Hepatocyte (in vitro differentiated cells): ENCODE measurements around the gene PRMT7. TPM values are rescaled to one million over a fixed set of nuclear protein-coding genes. Genes with fewer than 3 reads are reported as not detected.

Experiments
- DNase-seq: peaks from one replicate; pipeline ENCODE4 v3.0.0-alpha.2; 2016; ENCODE audit warnings: low spot score
- H2AFZ ChIP-seq: fragments of 200-600 bp; sonication (generic); 2 replicates; pipeline ENCODE4 v1.6.0; 2016; ENCODE audit warnings: antibody characterized with exemption, mild to moderate bottlenecking
- H3K27ac ChIP-seq: fragments of 200-600 bp; sonication (generic); 2 replicates; pipeline ENCODE4 v1.5.1; 2016; ENCODE audit warnings: mild to moderate bottlenecking
- H3K27me3 ChIP-seq: fragments of 200-600 bp; sonication (generic); 2 replicates; pipeline ENCODE4 v1.6.1; 2016
- H3K36me3 ChIP-seq: fragments of 200-600 bp; sonication (generic); replicated peaks from 2 replicates; pipeline ENCODE4 v1.5.1; 2016; ENCODE audit warnings: low read depth; ENCODE audit not compliant: insufficient read depth
- H3K4me1 ChIP-seq: fragments of 200-600 bp; sonication (generic); 2 replicates; pipeline ENCODE4 v1.5.1; 2016; ENCODE audit warnings: mild to moderate bottlenecking, moderate library complexity; ENCODE audit not compliant: insufficient read depth
- H3K4me2 ChIP-seq: fragments of 200-600 bp; sonication (generic); 2 replicates; pipeline ENCODE4 v1.6.0; 2016
- H3K4me3 ChIP-seq: fragments of 200-600 bp; sonication (generic); 2 replicates; pipeline ENCODE4 v1.5.1; 2016; ENCODE audit warnings: mild to moderate bottlenecking
- H3K79me2 ChIP-seq: fragments of 200-600 bp; sonication (generic); 2 replicates; pipeline ENCODE4 v1.6.0; 2017; ENCODE audit warnings: mild to moderate bottlenecking
- H3K9me2 ChIP-seq: fragments of 200-600 bp; sonication (generic); replicated peaks from 2 replicates; pipeline ENCODE4 v1.6.0; 2017; ENCODE audit warnings: mild to moderate bottlenecking; ENCODE audit not compliant: insufficient read depth
- H3K9me3 ChIP-seq: fragments of 200-600 bp; sonication (generic); 2 replicates; pipeline ENCODE4 v1.5.1; 2016; ENCODE audit warnings: low read depth, mild to moderate bottlenecking
- H4K20me1 ChIP-seq: fragments of 200-600 bp; sonication (generic); 2 replicates; pipeline ENCODE4 v1.6.0; 2016; ENCODE audit warnings: mild to moderate bottlenecking; ENCODE audit not compliant: insufficient read depth, poor library complexity, severe bottlenecking
- CTCF ChIP-seq: fragments of 200-600 bp; sonication (generic); IDR thresholded peaks from 2 replicates; pipeline ENCODE4 v1.5.1; 2016; ENCODE audit warnings: antibody characterized with exemption, mild to moderate bottlenecking; ENCODE audit not compliant: poor library complexity
- EZH2 ChIP-seq: fragments of 200-600 bp; sonication (generic); IDR thresholded peaks from 2 replicates; pipeline ENCODE4 v1.6.1; 2016; ENCODE audit warnings: antibody characterized with exemption, mild to moderate bottlenecking, borderline replicate concordance
- EZH2phosphoT487 ChIP-seq: fragments of 200-600 bp; sonication (generic); IDR thresholded peaks from one replicate; pipeline ENCODE4 v1.6.1; 2018; ENCODE audit warnings: antibody characterized with exemption, mild to moderate bottlenecking, low read depth, moderate library complexity; ENCODE audit not compliant: unreplicated experiment, severe bottlenecking
- WGBS: methylation state at CpG from one replicate; pipeline ENCODE4 v1.1.6; 2016; ENCODE audit warnings: low lambda C conversion rate; ENCODE audit errors: missing lambda C conversion rate; 5-methylcytosine and 5-hydroxymethylcytosine counted together
- polyA plus RNA-seq: library from polyadenylated mRNA; unstranded; fragments of >200 nt; fragmentation: Nextera tagmentation; extraction: Ambion mirVana; gene quantifications from 2 replicates; pipeline ENCODE4 v1.2.1, GENCODE V29; 2016
- total RNA-seq: library from RNA; depleted of rRNA; stranded (reverse); fragments of >200 nt; gene quantifications from 2 replicates; pipeline ENCODE4 v1.2.3, GENCODE V29; 2014

Gene PRMT7
- total and polyA plus RNA-seq, 2 experiments from 2014 or later: 41.1 to 43.6 TPM

GRCh38 chr16:68284847-68285246 is 26.0 kb upstream of the PRMT7 start:
- H3K4me2 ChIP-seq: no peak overlapping the region
- no peak for TF ChIP-seq EZH2phosphoT487
- TF ChIP-seq EZH2: no peak
- no peak for TF ChIP-seq CTCF
- H3K4me1 ChIP-seq: no peaks in the 10 kb centered on the region
- H4K20me1 ChIP-seq: no peaks in the 10 kb centered on the region
- no peaks in the 10 kb centered on the region for H3K36me3 ChIP-seq
- 76% methylated on average over 5 of the region's 5 CpGs for WGBS
- H3K9me2 ChIP-seq: no peaks in the 10 kb centered on the region
- no peaks in the 10 kb centered on the region for H3K27me3 ChIP-seq
- H2AFZ ChIP-seq: no peak overlapping the region
- DNase-seq: no peak
- no peaks in the 10 kb centered on the region for H3K9me3 ChIP-seq
- peaks cover 13% of the 10 kb centered on the region for H3K79me2 ChIP-seq
- H3K27ac ChIP-seq: no peak overlapping the region
- H3K4me3 ChIP-seq: no peak overlapping the region

- Histone ChIP-seq H3K36me3 (no peaks in the 10 kb centered on the region), H3K27ac (no peak overlapping the region), H3K4me1 (no peaks in the 10 kb centered on the region), H2AFZ (no peak overlapping the region), H3K9me3 (no peaks in the 10 kb centered on the region), H3K4me3 (no peak overlapping the region), H4K20me1 (no peaks in the 10 kb centered on the region), H3K9me2 (no peaks in the 10 kb centered on the region), H3K4me2 (no peak overlapping the region), H3K27me3 (no peaks in the 10 kb centered on the region), H3K79me2 (peaks cover 10% of the 10 kb centered on the region)
- DNase-seq: no peak
- no peak for TF ChIP-seq EZH2
- no peak for TF ChIP-seq CTCF
- TF ChIP-seq EZH2phosphoT487: no peak
- WGBS: 100% methylated on average over 3 of the region's 3 CpGs
These were observed 25.1 kb upstream of the PRMT7 start for GRCh38 chr16:68285683-68286082.

GRCh38 chr16:68286153-68287074 is 24.4 kb upstream of the PRMT7 start:
- Histone ChIP-seq H4K20me1 (no peaks in the 10 kb centered on the region), H3K79me2 (peaks cover 10% of the 10 kb centered on the region), H3K36me3 (no peaks in the 10 kb centered on the region), H2AFZ (no peak overlapping the region), H3K27ac (no peak overlapping the region), H3K9me3 (no peaks in the 10 kb centered on the region), H3K4me1 (no peaks in the 10 kb centered on the region), H3K4me2 (no peak overlapping the region), H3K9me2 (no peaks in the 10 kb centered on the region), H3K27me3 (no peaks in the 10 kb centered on the region), H3K4me3 (no peak overlapping the region)
- DNase-seq: no peak
- no peak for TF ChIP-seq EZH2phosphoT487
- no peak for TF ChIP-seq EZH2
- TF ChIP-seq CTCF: no peak
- 95% methylated on average over 11 of the region's 12 CpGs for WGBS
